ENCODE measurements around the gene CACNA1H.
"Not testable (repeated sequence)": the region's sequence is repeated elsewhere in the genome, so short reads cannot be mapped to it uniquely, and the experiment has no call there.

DNA sequence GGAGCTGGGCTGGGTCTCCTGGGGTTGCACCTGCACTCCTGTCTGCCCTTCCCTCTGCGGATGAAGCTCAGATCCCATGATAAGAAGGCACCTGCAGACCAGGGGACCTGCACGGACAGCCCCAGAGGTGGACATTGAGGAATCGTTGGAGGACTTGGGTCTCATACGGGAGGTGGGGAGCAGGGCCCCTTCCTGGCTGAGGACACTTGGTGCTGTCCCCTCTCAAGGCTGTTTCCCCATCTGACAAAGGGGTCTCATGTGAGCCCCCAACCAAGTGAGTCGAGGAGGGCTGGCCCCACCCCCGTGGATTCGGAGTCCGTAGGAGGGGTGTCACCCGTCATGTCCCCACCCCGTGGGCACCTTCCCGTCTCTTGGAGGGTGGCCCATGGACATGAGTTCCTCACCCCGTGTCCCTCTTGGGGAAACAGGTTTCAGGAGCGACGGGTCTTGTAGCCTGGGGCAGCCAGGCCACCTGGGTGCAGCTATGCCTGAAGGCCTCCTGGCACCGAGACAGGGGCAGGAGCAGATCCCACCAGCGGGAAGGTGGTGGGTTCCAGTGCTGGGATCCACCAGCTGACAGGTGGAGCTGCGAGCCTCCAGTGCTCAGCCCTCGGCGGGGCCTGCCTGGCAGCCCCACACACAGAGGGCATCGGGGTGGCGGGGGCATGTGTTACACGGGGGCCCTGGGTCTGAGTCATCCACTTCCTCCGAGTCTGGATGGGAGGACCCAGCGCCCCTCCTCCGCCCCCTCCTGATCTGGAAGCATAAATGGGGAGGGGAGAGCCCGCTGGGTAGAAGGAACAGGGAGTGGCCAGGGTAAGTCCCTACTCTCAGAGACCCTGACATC is 102.6 kb downstream of the CACNA1H start, which contains the start of gene TPSD1:
- TF ChIP-seq POLR2A (IDR thresholded peaks at IDR 0.05); POLR2AphosphoS5 (IDR thresholded peaks at IDR 0.05); EP300 (IDR thresholded peaks at IDR 0.05; ENCODE audit: low read depth): not testable (repeated sequence)
- TF ChIP-seq, protein P1, sequence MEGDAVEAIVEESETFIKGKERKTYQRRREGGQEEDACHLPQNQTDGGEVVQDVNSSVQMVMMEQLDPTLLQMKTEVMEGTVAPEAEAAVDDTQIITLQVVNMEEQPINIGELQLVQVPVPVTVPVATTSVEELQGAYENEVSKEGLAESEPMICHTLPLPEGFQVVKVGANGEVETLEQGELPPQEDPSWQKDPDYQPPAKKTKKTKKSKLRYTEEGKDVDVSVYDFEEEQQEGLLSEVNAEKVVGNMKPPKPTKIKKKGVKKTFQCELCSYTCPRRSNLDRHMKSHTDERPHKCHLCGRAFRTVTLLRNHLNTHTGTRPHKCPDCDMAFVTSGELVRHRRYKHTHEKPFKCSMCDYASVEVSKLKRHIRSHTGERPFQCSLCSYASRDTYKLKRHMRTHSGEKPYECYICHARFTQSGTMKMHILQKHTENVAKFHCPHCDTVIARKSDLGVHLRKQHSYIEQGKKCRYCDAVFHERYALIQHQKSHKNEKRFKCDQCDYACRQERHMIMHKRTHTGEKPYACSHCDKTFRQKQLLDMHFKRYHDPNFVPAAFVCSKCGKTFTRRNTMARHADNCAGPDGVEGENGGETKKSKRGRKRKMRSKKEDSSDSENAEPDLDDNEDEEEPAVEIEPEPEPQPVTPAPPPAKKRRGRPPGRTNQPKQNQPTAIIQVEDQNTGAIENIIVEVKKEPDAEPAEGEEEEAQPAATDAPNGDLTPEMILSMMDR (IDR thresholded peaks at IDR 0.05): not testable (repeated sequence)
